ENCODE results near the gene NTNG2. TPM values are rescaled to one million over a fixed set of nuclear protein-coding genes. Genes with fewer than 3 reads are reported as not detected.

Gene NTNG2
- total and polyA plus RNA-seq, 9 of the 15 experiments (the other 6 are each of a cell fraction or from before 2014, with no cell fraction given): 0.01 to 0.11 (median 0.09) TPM; not detected in 6

GRCh38 chr9:132197315-132197714, 35.5 kb downstream of the NTNG2 start (continued):
- TF ChIP-seq THRB (CRISPR knock-in tag; conservative IDR thresholded peaks at IDR 0.05): no peak
- no peak for TF ChIP-seq ZFP91 (CRISPR knock-in tag; IDR thresholded peaks at IDR 0.05)
- no peak for TF ChIP-seq ELF4 (CRISPR knock-in tag; IDR thresholded peaks at IDR 0.05)
- no peak for TF ChIP-seq BCL6 (CRISPR knock-in tag; IDR thresholded peaks at IDR 0.05)
- no peak for TF ChIP-seq ZNF217 (CRISPR knock-in tag; IDR thresholded peaks at IDR 0.05)
- no peak for TF ChIP-seq JUN (IDR thresholded peaks at IDR 0.05; ENCODE audit: borderline replicate concordance, low read depth, low read length)
- TF ChIP-seq JUN (CRISPR knock-in tag; IDR thresholded peaks at IDR 0.05; ENCODE audit: borderline replicate concordance): no peak
- TF ChIP-seq HMBOX1 (IDR thresholded peaks at IDR 0.05): no peak
- no peak for TF ChIP-seq ZNF280A (IDR thresholded peaks at IDR 0.05; ENCODE audit: low read depth, partially characterized antibody)
- TF ChIP-seq ATF7 (IDR thresholded peaks at IDR 0.05): no peak
- TF ChIP-seq TRIM28 (IDR thresholded peaks at IDR 0.05): no peak
- no peak for TF ChIP-seq ZNF707 (CRISPR knock-in tag; conservative IDR thresholded peaks at IDR 0.05)
- no peak for TF ChIP-seq MYBL2 (IDR thresholded peaks at IDR 0.05; ENCODE audit: low read depth)
- TF ChIP-seq MYBL2 (CRISPR knock-in tag; IDR thresholded peaks at IDR 0.05; ENCODE audit: borderline replicate concordance): no peak
